ENCODE results near the gene PURB.
"Not testable (repeated sequence)": the region's sequence is repeated elsewhere in the genome, so short reads cannot be mapped to it uniquely, and the experiment has no call there.

DNA sequence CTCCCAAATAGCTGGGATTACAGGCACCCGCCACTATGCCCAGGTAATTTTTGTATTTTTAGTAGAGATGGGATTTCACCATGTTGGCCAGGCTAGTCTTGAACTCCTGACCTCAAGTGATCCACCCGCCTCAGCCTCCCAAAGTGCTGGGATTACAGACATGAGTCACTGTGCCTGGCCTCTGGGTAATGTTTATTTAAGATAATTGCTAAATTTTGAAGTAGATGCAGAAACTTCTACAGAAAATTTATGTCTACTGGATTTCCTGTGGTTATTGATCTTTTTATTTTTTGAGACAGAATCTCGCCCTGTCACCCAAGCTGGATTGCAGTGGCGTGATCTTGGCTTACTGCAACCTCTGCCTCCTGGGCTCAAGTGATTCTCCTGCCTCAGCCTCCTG is 23.4 kb downstream of the PURB start:
- TF ChIP-seq, protein P1, sequence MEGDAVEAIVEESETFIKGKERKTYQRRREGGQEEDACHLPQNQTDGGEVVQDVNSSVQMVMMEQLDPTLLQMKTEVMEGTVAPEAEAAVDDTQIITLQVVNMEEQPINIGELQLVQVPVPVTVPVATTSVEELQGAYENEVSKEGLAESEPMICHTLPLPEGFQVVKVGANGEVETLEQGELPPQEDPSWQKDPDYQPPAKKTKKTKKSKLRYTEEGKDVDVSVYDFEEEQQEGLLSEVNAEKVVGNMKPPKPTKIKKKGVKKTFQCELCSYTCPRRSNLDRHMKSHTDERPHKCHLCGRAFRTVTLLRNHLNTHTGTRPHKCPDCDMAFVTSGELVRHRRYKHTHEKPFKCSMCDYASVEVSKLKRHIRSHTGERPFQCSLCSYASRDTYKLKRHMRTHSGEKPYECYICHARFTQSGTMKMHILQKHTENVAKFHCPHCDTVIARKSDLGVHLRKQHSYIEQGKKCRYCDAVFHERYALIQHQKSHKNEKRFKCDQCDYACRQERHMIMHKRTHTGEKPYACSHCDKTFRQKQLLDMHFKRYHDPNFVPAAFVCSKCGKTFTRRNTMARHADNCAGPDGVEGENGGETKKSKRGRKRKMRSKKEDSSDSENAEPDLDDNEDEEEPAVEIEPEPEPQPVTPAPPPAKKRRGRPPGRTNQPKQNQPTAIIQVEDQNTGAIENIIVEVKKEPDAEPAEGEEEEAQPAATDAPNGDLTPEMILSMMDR (optimal IDR thresholded peaks at IDR 0.05 in 1 of 3, IDR thresholded peaks at IDR 0.05 in 1 of 3, conservative IDR thresholded peaks at IDR 0.05 in 1 of 3; ENCODE audit: extremely low read depth in 1 of 3, insufficient read depth in 2 of 3, low read length in 3 of 3): not testable (repeated sequence)
- TF ChIP-seq EZH2 (IDR thresholded peaks at IDR 0.05; ENCODE audit: low read length): not testable (repeated sequence)
